Ammon's horn (tissue), 1 donor: ENCODE measurements around the gene ZNF609.

Experiments
- DNase-seq: peaks from one replicate; pipeline ENCODE4 v3.0.0-alpha.2; 2016; ENCODE audit warnings: low spot score

The ZNF609 gene

GRCh38 chr15:64651601-64652191 lies 191.3 kb downstream of the ZNF609 start:
- no peak for DNase-seq

GRCh38 chr15:64653757-64654156 lies 193.4 kb downstream of the ZNF609 start:
- no peak for DNase-seq

- DNase-seq: no peak
These were observed 196.1 kb downstream of the ZNF609 start for GRCh38 chr15:64656508-64656907.

GRCh38 chr15:64665179-64665578 lies 204.8 kb downstream of the ZNF609 start:
- no peak for DNase-seq

GRCh38 chr15:64667736-64668161 lies 207.4 kb downstream of the ZNF609 start:
- no peak for DNase-seq

GRCh38 chr15:64673866-64674265 lies 213.5 kb downstream of the ZNF609 start:
- no peak for DNase-seq

- no peak for DNase-seq
These were observed 217.9 kb downstream of the ZNF609 start for GRCh38 chr15:64678126-64678819.

GRCh38 chr15:64680097-64680496 lies 219.7 kb downstream of the ZNF609 start:
- no peak for DNase-seq

- DNase-seq: peak; percentile 75
These were observed 221.1 kb downstream of the ZNF609 start for GRCh38 chr15:64681424-64682024.

GRCh38 chr15:64682255-64682654 lies 221.9 kb downstream of the ZNF609 start:
- DNase-seq: no peak

- DNase-seq: no peak
These were observed 223.0 kb downstream of the ZNF609 start for GRCh38 chr15:64683378-64683777.

GRCh38 chr15:64685230-64685888 lies 225.0 kb downstream of the ZNF609 start:
- DNase-seq: no peak

GRCh38 chr15:64686130-64686735 lies 225.9 kb downstream of the ZNF609 start:
- DNase-seq: peak; percentile 66

GRCh38 chr15:64687172-64687571 lies 226.8 kb downstream of the ZNF609 start:
- DNase-seq: no peak

- no peak for DNase-seq
These were observed 227.3 kb downstream of the ZNF609 start for GRCh38 chr15:64687688-64688087.

GRCh38 chr15:64688770-64689169 lies 228.4 kb downstream of the ZNF609 start:
- DNase-seq: no peak

GRCh38 chr15:64690008-64690407 lies 229.6 kb downstream of the ZNF609 start:
- DNase-seq: no peak

GRCh38 chr15:64690578-64691296 lies 230.4 kb downstream of the ZNF609 start:
- DNase-seq: no peak

GRCh38 chr15:64691896-64692565 lies 231.7 kb downstream of the ZNF609 start:
- DNase-seq: peak; percentile 66

GRCh38 chr15:64693134-64693533 lies 232.8 kb downstream of the ZNF609 start:
- peak; percentile 69 for DNase-seq

GRCh38 chr15:64694816-64695215 lies 234.4 kb downstream of the ZNF609 start:
- DNase-seq: peak; percentile 57
